T-helper 1 cell treated with Interleukin-12 subunit alpha and Interleukin-12 subunit beta and Interleukin-4 antibody, amounts not matched to agents 30 μg/mL and 1 μg/mL, for 36 hours (primary cell): Measurements from ENCODE around the gene HTR3D.

Source experiments
- H3K27ac Mint-ChIP-seq: one replicate; pipeline ENCODE4 v1.8.0; 2021; ENCODE audit warnings: mild to moderate bottlenecking, mixed read lengths
- H3K27me3 Mint-ChIP-seq: one replicate; pipeline ENCODE4 v1.8.0; 2021; ENCODE audit warnings: low read depth, mixed read lengths
- H3K36me3 Mint-ChIP-seq: one replicate; pipeline ENCODE4 v1.8.0; 2021; ENCODE audit warnings: low read depth, mixed read lengths
- H3K4me1 Mint-ChIP-seq: one replicate; pipeline ENCODE4 v1.8.0; 2021; ENCODE audit warnings: low read depth, mixed read lengths
- H3K4me3 Mint-ChIP-seq: one replicate; pipeline ENCODE4 v1.8.0; 2021; ENCODE audit warnings: mild to moderate bottlenecking, moderate library complexity, mixed read lengths
- H3K9me3 Mint-ChIP-seq: one replicate; pipeline ENCODE4 v1.8.0; 2021; ENCODE audit warnings: mixed read lengths

Gene HTR3D

GRCh38 chr3:184031187-184031792 lies at the start of gene HTR3D:
HTR3D (plus strand) TSS chr3:184031742; CDS start chr3:184031742, 0 bp downstream.
- Mint-ChIP-seq H3K4me3 (no peak within 1 kb of the TSS), H3K27me3 (peaks cover 7% of the 10 kb centered on the region), H3K36me3 (no peaks in the 10 kb centered on the region), H3K27ac (no peak within 1 kb of the TSS), H3K4me1 (no peaks in the 10 kb centered on the region), H3K9me3 (no peaks in the 10 kb centered on the region)

GRCh38 chr3:183981990-183982644 lies 49.4 kb upstream of the HTR3D start:
- peaks cover 5% of the 10 kb centered on the region for H3K36me3 Mint-ChIP-seq
- no peaks in the 10 kb centered on the region for H3K9me3 Mint-ChIP-seq
- no peaks in the 10 kb centered on the region for H3K4me1 Mint-ChIP-seq

GRCh38 chr3:183984127-183984740 lies 47.3 kb upstream of the HTR3D start:
- Mint-ChIP-seq H3K27ac (no peak overlapping the region), H3K36me3 (peaks cover 8% of the 10 kb centered on the region), H3K4me1 (no peaks in the 10 kb centered on the region), H3K9me3 (no peaks in the 10 kb centered on the region), H3K27me3 (no peaks in the 10 kb centered on the region), H3K4me3 (no peak overlapping the region)

More at GRCh38 chr3:183981990-183982644, 49.4 kb upstream of the HTR3D start:
- no peak overlapping the region for H3K27ac Mint-ChIP-seq
- no peaks in the 10 kb centered on the region for H3K27me3 Mint-ChIP-seq
- H3K4me3 Mint-ChIP-seq: no peak overlapping the region

- Mint-ChIP-seq H3K27ac (no peak overlapping the region), H3K4me1 (no peaks in the 10 kb centered on the region)
Observed at GRCh38 chr3:183984749-183985729, 46.5 kb upstream of the HTR3D start.

GRCh38 chr3:183987000-183987600 lies 44.4 kb upstream of the HTR3D start:
- no peaks in the 10 kb centered on the region for H3K9me3 Mint-ChIP-seq
- no peaks in the 10 kb centered on the region for H3K4me1 Mint-ChIP-seq
- peaks cover 8% of the 10 kb centered on the region for H3K36me3 Mint-ChIP-seq
- H3K27me3 Mint-ChIP-seq: no peaks in the 10 kb centered on the region
- no peak overlapping the region for H3K4me3 Mint-ChIP-seq
- H3K27ac Mint-ChIP-seq: no peak overlapping the region

More at GRCh38 chr3:183984749-183985729, 46.5 kb upstream of the HTR3D start:
- H3K36me3 Mint-ChIP-seq: peaks cover 8% of the 10 kb centered on the region
- no peak overlapping the region for H3K4me3 Mint-ChIP-seq
- no peaks in the 10 kb centered on the region for H3K9me3 Mint-ChIP-seq
- no peaks in the 10 kb centered on the region for H3K27me3 Mint-ChIP-seq

GRCh38 chr3:183988216-183988790 lies 43.2 kb upstream of the HTR3D start:
- Mint-ChIP-seq H3K9me3 (no peaks in the 10 kb centered on the region), H3K27me3 (no peaks in the 10 kb centered on the region), H3K27ac (no peak overlapping the region), H3K4me1 (no peaks in the 10 kb centered on the region), H3K4me3 (no peak overlapping the region), H3K36me3 (peaks cover 6% of the 10 kb centered on the region)

GRCh38 chr3:183991403-183991802 lies 40.1 kb upstream of the HTR3D start:
- Mint-ChIP-seq H3K9me3 (no peaks in the 10 kb centered on the region), H3K36me3 (peaks cover 6% of the 10 kb centered on the region), H3K27ac (no peak overlapping the region), H3K4me3 (no peak overlapping the region), H3K27me3 (no peaks in the 10 kb centered on the region), H3K4me1 (no peaks in the 10 kb centered on the region)

- peaks cover 11% of the 10 kb centered on the region for H3K36me3 Mint-ChIP-seq
- H3K27me3 Mint-ChIP-seq: no peaks in the 10 kb centered on the region
- H3K9me3 Mint-ChIP-seq: no peaks in the 10 kb centered on the region
- H3K27ac Mint-ChIP-seq: no peak overlapping the region
- peaks cover 8% of the 10 kb centered on the region for H3K4me1 Mint-ChIP-seq
- no peak overlapping the region for H3K4me3 Mint-ChIP-seq
Observed at GRCh38 chr3:184001761-184002160, 29.8 kb upstream of the HTR3D start.

GRCh38 chr3:184002469-184002868 lies 29.1 kb upstream of the HTR3D start:
- H3K4me1 Mint-ChIP-seq: peaks cover 8% of the 10 kb centered on the region
- H3K27ac Mint-ChIP-seq: no peak overlapping the region
- H3K9me3 Mint-ChIP-seq: no peaks in the 10 kb centered on the region
- H3K36me3 Mint-ChIP-seq: peaks cover 11% of the 10 kb centered on the region
- no peak overlapping the region for H3K4me3 Mint-ChIP-seq
- H3K27me3 Mint-ChIP-seq: no peaks in the 10 kb centered on the region

GRCh38 chr3:184003187-184003967 lies 28.2 kb upstream of the HTR3D start:
- Mint-ChIP-seq H3K9me3 (no peaks in the 10 kb centered on the region), H3K27ac (no peak overlapping the region), H3K4me1 (peaks cover 8% of the 10 kb centered on the region), H3K36me3 (peaks cover 11% of the 10 kb centered on the region), H3K27me3 (no peaks in the 10 kb centered on the region), H3K4me3 (no peak overlapping the region)

- Mint-ChIP-seq H3K27ac (no peak overlapping the region), H3K9me3 (no peaks in the 10 kb centered on the region), H3K4me1 (peaks cover 8% of the 10 kb centered on the region), H3K36me3 (peaks cover 11% of the 10 kb centered on the region), H3K4me3 (no peak overlapping the region), H3K27me3 (no peaks in the 10 kb centered on the region)
Observed at GRCh38 chr3:184004476-184004875, 27.1 kb upstream of the HTR3D start.

GRCh38 chr3:184005941-184006507 lies 25.5 kb upstream of the HTR3D start:
- Mint-ChIP-seq H3K4me3 (no peak overlapping the region), H3K4me1 (peaks cover 8% of the 10 kb centered on the region), H3K9me3 (no peaks in the 10 kb centered on the region), H3K27ac (no peak overlapping the region), H3K27me3 (no peaks in the 10 kb centered on the region), H3K36me3 (peaks cover 12% of the 10 kb centered on the region)
